Astrocyte (in vitro differentiated cells and primary cell): Measurements from ENCODE around the gene ARHGEF2. TPM values are rescaled to one million over a fixed set of nuclear protein-coding genes. Genes with fewer than 3 reads are reported as not detected.
A peak's percentile ranks its signal among the peaks of the same experiment; 100 is the strongest.

Experiments
- DNase-seq: peaks from one replicate; pipeline ENCODE4 v3.0.0-alpha.2; 2010; ENCODE audit warnings: low read depth
- FAIRE-seq: peaks from 2 replicates; lab custom pipeline; 2011; peaks lifted over from hg19 to GRCh38; lab: Jason Lieb, UNC
- H2AFZ ChIP-seq: 2 replicates; pipeline ENCODE4 v1.6.0; 2012; ENCODE audit warnings: low read depth, low read length, inconsistent platforms
- H3K27ac ChIP-seq: 2 replicates; pipeline ENCODE4 v1.5.1; 2011; ENCODE audit warnings: low read depth, low read length, inconsistent platforms
- H3K27me3 ChIP-seq: 2 replicates; pipeline ENCODE4 v1.6.0; 2011; ENCODE audit warnings: low read length, inconsistent platforms; ENCODE audit not compliant: insufficient read depth
- H3K36me3 ChIP-seq: 2 replicates; pipeline ENCODE4 v1.5.1; 2011; ENCODE audit warnings: low read length, inconsistent platforms; ENCODE audit not compliant: insufficient read depth
- H3K4me1 ChIP-seq: 2 replicates; pipeline ENCODE4 v1.5.1; 2011; ENCODE audit warnings: low read length, inconsistent platforms; ENCODE audit not compliant: insufficient read depth
- H3K4me2 ChIP-seq: 2 replicates; pipeline ENCODE4 v1.6.0; 2012; ENCODE audit warnings: low read length, inconsistent platforms
- H3K4me3 ChIP-seq: 2 replicates; pipeline ENCODE4 v1.5.1; 2011; ENCODE audit warnings: low read depth, mild to moderate bottlenecking, low read length, inconsistent platforms; ENCODE audit not compliant: insufficient read depth
- H3K79me2 ChIP-seq: 2 replicates; pipeline ENCODE4 v1.6.0; 2012; ENCODE audit warnings: mild to moderate bottlenecking, low read length, inconsistent platforms; ENCODE audit not compliant: insufficient read depth
- H3K9ac ChIP-seq: 2 replicates; pipeline ENCODE4 v1.6.0; 2012; ENCODE audit warnings: mild to moderate bottlenecking, low read length, inconsistent platforms
- H3K9me3 ChIP-seq: 2 replicates; pipeline ENCODE4 v1.5.1; 2012; ENCODE audit warnings: low read depth, mild to moderate bottlenecking, low read length, inconsistent platforms; ENCODE audit not compliant: insufficient read depth
- H4K20me1 ChIP-seq: 2 replicates; pipeline ENCODE4 v1.6.0; 2012; ENCODE audit warnings: low read length, inconsistent platforms; ENCODE audit not compliant: insufficient read depth
- H3K27ac Mint-ChIP-seq: one replicate; pipeline ENCODE4 v1.8.0; 2021; ENCODE audit warnings: mild to moderate bottlenecking, mixed read lengths; ENCODE audit not compliant: unreplicated experiment
- H3K27me3 Mint-ChIP-seq: one replicate; pipeline ENCODE4 v1.8.0; 2021; ENCODE audit warnings: low read depth, mixed read lengths; ENCODE audit not compliant: unreplicated experiment
- H3K36me3 Mint-ChIP-seq: one replicate; pipeline ENCODE4 v1.8.0; 2021; ENCODE audit warnings: low read depth, mixed read lengths; ENCODE audit not compliant: unreplicated experiment
- H3K4me1 Mint-ChIP-seq: one replicate; pipeline ENCODE4 v1.8.0; 2021; ENCODE audit warnings: low read depth, mixed read lengths; ENCODE audit not compliant: unreplicated experiment
- H3K4me3 Mint-ChIP-seq: one replicate; pipeline ENCODE4 v1.8.0; 2021; ENCODE audit warnings: mild to moderate bottlenecking, moderate library complexity, mixed read lengths; ENCODE audit not compliant: unreplicated experiment
- H3K9me3 Mint-ChIP-seq: one replicate; pipeline ENCODE4 v1.8.0; 2021; ENCODE audit warnings: mild to moderate bottlenecking, mixed read lengths; ENCODE audit not compliant: unreplicated experiment
- CTCF ChIP-seq: IDR thresholded peaks from 2 replicates; pipeline ENCODE4 v1.5.1; 2011; ENCODE audit warnings: low read depth, mild to moderate bottlenecking, inconsistent platforms, low read length, moderate library complexity; ENCODE audit not compliant: insufficient read depth
- EZH2 ChIP-seq: IDR thresholded peaks from 2 replicates; pipeline ENCODE4 v1.6.1; 2012; ENCODE audit warnings: mild to moderate bottlenecking, low read length, inconsistent platforms; ENCODE audit not compliant: insufficient read depth
- total RNA-seq: library from RNA; stranded (reverse); gene quantifications from 2 replicates; pipeline ENCODE4 v1.2.1, GENCODE V29; 2021

The ARHGEF2 gene
- total RNA-seq, 1 donor from 2014 or later = 99.3 TPM

GRCh38 chr1:155983191-155984024 is 5.1 kb upstream of the ARHGEF2 start:
- H2AFZ ChIP-seq = no peak overlapping the region
- peak overlapping the region; percentile 95 for H3K4me3 Mint-ChIP-seq
- peak; percentile 94 for DNase-seq
- FAIRE-seq = no peak
- TF ChIP-seq EZH2 (no peak), CTCF (no peak)
- H3K27me3 Mint-ChIP-seq = no peaks in the 10 kb centered on the region
- H3K27ac ChIP-seq = peak overlapping the region; percentile 92
- H3K4me1 ChIP-seq = peaks cover 56% of the 10 kb centered on the region
- no peaks in the 10 kb centered on the region for H3K27me3 ChIP-seq
- H3K79me2 ChIP-seq = peaks cover 39% of the 10 kb centered on the region
- H3K36me3 Mint-ChIP-seq = peaks cover 5% of the 10 kb centered on the region
- no peaks in the 10 kb centered on the region for H3K9me3 ChIP-seq
- H3K4me1 Mint-ChIP-seq = peaks cover 40% of the 10 kb centered on the region
- H3K36me3 ChIP-seq = no peaks in the 10 kb centered on the region
- peak overlapping the region; percentile 43 for H3K4me3 ChIP-seq
- no peaks in the 10 kb centered on the region for H3K9me3 Mint-ChIP-seq
- H3K27ac Mint-ChIP-seq = peak overlapping the region; percentile 99
- H4K20me1 ChIP-seq = no peaks in the 10 kb centered on the region
- H3K9ac ChIP-seq = peak overlapping the region; percentile 80
- H3K4me2 ChIP-seq = peak overlapping the region; percentile 96

- no peak for DNase-seq
- Histone ChIP-seq H3K4me1 (peaks cover 59% of the 10 kb centered on the region), H4K20me1 (peaks cover 6% of the 10 kb centered on the region), H3K9ac (peak overlapping the region; percentile 69), H3K79me2 (peaks cover 52% of the 10 kb centered on the region), H3K27me3 (no peaks in the 10 kb centered on the region), H3K27ac (peak overlapping the region; percentile 92), H3K4me3 (peak overlapping the region; percentile 41), H2AFZ (no peak overlapping the region), H3K9me3 (no peaks in the 10 kb centered on the region), H3K36me3 (no peaks in the 10 kb centered on the region), H3K4me2 (peak overlapping the region; percentile 96)
- peak overlapping the region; percentile 82 for H3K27ac Mint-ChIP-seq
- H3K9me3 Mint-ChIP-seq = no peaks in the 10 kb centered on the region
- peak overlapping the region; percentile 95 for H3K4me3 Mint-ChIP-seq
- TF ChIP-seq EZH2 = no peak
- no peak for TF ChIP-seq CTCF
- FAIRE-seq = no peak
- H3K4me1 Mint-ChIP-seq = peaks cover 44% of the 10 kb centered on the region
- H3K36me3 Mint-ChIP-seq = peaks cover 4% of the 10 kb centered on the region
- no peaks in the 10 kb centered on the region for H3K27me3 Mint-ChIP-seq
These were observed 3.8 kb upstream of the ARHGEF2 start for GRCh38 chr1:155982106-155982505.
